Caco-2 (cell line): ENCODE data around the gene PRKAR2A. TPM values are rescaled to one million over a fixed set of nuclear protein-coding genes. Genes with fewer than 3 reads are reported as not detected.

Source experiments
- BruUV-seq: library from RNA; stranded (reverse); fragments of 400-500 nt; replicated peaks from 2 replicates; lab custom pipeline; 2021; lab: Mats Ljungman, UMichigan
- CTCF ChIA-PET: fragments of 300-600 bp; sonication (Branson Sonifier 250); formaldehyde crosslinking; loops from one replicate; lab custom pipeline; 2022; ENCODE audit warnings: antibody characterized with exemption; lab: Charles Lee
- POLR2A ChIA-PET: fragments of 300-600 bp; sonication (Branson Sonifier 250); formaldehyde crosslinking; loops from one replicate; lab custom pipeline; 2022; ENCODE audit warnings: antibody characterized with exemption; lab: Charles Lee
- DNase-seq, 2 experiments: peaks; one replicate each; pipeline versions ENCODE4 v3.0.0 to v3.0.0-alpha.2; 2020 to 2022
- H3K27me3 ChIP-seq: replicated peaks from 2 replicates; pipeline ENCODE4 v1.6.0; 2011; ENCODE audit warnings: low read length; ENCODE audit not compliant: control insufficient read depth, insufficient read depth
- H3K36me3 ChIP-seq: 2 replicates; pipeline ENCODE4 v1.5.1; 2011; ENCODE audit warnings: low read length; ENCODE audit not compliant: control insufficient read depth, insufficient read depth
- H3K4me1 ChIP-seq: fragments of 250-450 bp; sonication (Bioruptor Pico); 2 replicates; pipeline ENCODE4 v1.5.1; 2020; ENCODE audit warnings: mild to moderate bottlenecking
- H3K4me3 ChIP-seq: 2 replicates; pipeline ENCODE4 v1.5.1; 2011; ENCODE audit warnings: low read depth, mild to moderate bottlenecking, control low read depth, low read length
- H3K9me3 ChIP-seq: fragments of 250-450 bp; sonication (Bioruptor Pico); 2 replicates; pipeline ENCODE4 v1.5.1; 2020; ENCODE audit warnings: mild to moderate bottlenecking, moderate library complexity
- H3K27ac Mint-ChIP-seq: one replicate; pipeline ENCODE4 v1.8.0; 2022; ENCODE audit warnings: mixed read lengths; ENCODE audit not compliant: unreplicated experiment
- H3K27me3 Mint-ChIP-seq: one replicate; pipeline ENCODE4 v1.8.0; 2022; ENCODE audit warnings: mixed read lengths; ENCODE audit not compliant: insufficient read depth, unreplicated experiment
- H3K36me3 Mint-ChIP-seq: one replicate; pipeline ENCODE4 v1.8.0; 2022; ENCODE audit warnings: mild to moderate bottlenecking, mixed read lengths; ENCODE audit not compliant: insufficient read depth, unreplicated experiment
- H3K4me1 Mint-ChIP-seq: one replicate; pipeline ENCODE4 v1.8.0; 2022; ENCODE audit warnings: low read depth, mixed read lengths; ENCODE audit not compliant: unreplicated experiment
- H3K4me3 Mint-ChIP-seq: one replicate; pipeline ENCODE4 v1.8.0; 2022; ENCODE audit warnings: mild to moderate bottlenecking, moderate library complexity, mixed read lengths; ENCODE audit not compliant: unreplicated experiment
- H3K9me3 Mint-ChIP-seq: one replicate; pipeline ENCODE4 v1.8.0; 2022; ENCODE audit warnings: mixed read lengths; ENCODE audit not compliant: unreplicated experiment
- intact Hi-C: fragments of 100-400 bp; cut with micrococcal nuclease; formaldehyde crosslinking; loops from one replicate; pipeline ENCODE4 v1.10.0; 2022; ENCODE audit not compliant: unreplicated experiment
- total RNA-seq: library from RNA; stranded (reverse); gene quantifications from 2 replicates; pipeline ENCODE4 v1.2.3, GENCODE V29; 2022
- TF ChIP-seq, protein P1 (sequence below), 2 experiments: fragments of 200-600 bp in 1 of 2; IDR thresholded peaks; 1 replicate in 1 of 2; 2 replicates in 1 of 2; pipeline versions ENCODE4 v1.5.1 to v1.8.0; 2011 to 2022; ENCODE audit warnings: antibody characterized with exemption in 1 of 2, control low read depth in 1 of 2, inconsistent platforms in 1 of 2, low read depth in 1 of 2, low read length in 1 of 2, mild to moderate bottlenecking in 1 of 2, moderate library complexity in 1 of 2; ENCODE audit not compliant: insufficient read depth in 1 of 2, severe bottlenecking in 1 of 2, unreplicated experiment in 1 of 2

The PRKAR2A gene
- total RNA-seq, 1 experiment from 2014 or later: 56.3 TPM

DNA sequence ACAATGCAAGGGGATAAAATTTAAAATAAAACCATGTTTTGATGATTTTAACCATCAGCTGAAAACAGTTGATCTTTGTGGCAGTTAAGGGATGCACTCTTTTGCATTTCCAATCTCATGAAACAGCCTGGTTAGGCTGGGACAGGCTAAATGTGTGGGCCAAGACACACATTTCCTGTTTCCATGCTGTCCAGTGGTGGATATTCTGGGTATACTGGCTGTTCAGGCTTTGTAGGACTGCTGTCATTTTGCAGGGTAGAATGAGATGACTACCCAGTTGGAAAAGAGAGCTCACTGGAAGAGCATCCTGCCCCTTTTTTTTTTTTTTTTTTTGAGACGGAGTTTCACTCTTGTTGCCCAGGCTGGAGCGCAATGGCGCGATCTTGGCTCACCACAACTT, 88.6 kb downstream of the PRKAR2A start:
- DNase-seq: no peak
- no peaks in the 10 kb centered on the region for H3K9me3 ChIP-seq
- intact Hi-C loops: no loop called here
- Mint-ChIP-seq H3K27me3 (no peaks in the 10 kb centered on the region), H3K36me3 (no peaks in the 10 kb centered on the region), H3K27ac (no peak overlapping the region), H3K4me1 (peaks cover 11% of the 10 kb centered on the region), H3K9me3 (no peaks in the 10 kb centered on the region), H3K4me3 (no peak overlapping the region)
- no TSS peak for BruUV-seq
- TF ChIP-seq, protein P1, sequence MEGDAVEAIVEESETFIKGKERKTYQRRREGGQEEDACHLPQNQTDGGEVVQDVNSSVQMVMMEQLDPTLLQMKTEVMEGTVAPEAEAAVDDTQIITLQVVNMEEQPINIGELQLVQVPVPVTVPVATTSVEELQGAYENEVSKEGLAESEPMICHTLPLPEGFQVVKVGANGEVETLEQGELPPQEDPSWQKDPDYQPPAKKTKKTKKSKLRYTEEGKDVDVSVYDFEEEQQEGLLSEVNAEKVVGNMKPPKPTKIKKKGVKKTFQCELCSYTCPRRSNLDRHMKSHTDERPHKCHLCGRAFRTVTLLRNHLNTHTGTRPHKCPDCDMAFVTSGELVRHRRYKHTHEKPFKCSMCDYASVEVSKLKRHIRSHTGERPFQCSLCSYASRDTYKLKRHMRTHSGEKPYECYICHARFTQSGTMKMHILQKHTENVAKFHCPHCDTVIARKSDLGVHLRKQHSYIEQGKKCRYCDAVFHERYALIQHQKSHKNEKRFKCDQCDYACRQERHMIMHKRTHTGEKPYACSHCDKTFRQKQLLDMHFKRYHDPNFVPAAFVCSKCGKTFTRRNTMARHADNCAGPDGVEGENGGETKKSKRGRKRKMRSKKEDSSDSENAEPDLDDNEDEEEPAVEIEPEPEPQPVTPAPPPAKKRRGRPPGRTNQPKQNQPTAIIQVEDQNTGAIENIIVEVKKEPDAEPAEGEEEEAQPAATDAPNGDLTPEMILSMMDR (IDR thresholded peaks at IDR 0.05; ENCODE audit: insufficient read depth in 1 of 2, low read depth in 1 of 2, low read length in 1 of 2, severe bottlenecking in 1 of 2, unreplicated experiment in 1 of 2): no peak
- no peaks in the 10 kb centered on the region for H3K36me3 ChIP-seq
- H3K4me1 ChIP-seq: peaks cover 4% of the 10 kb centered on the region; the same call in 1 of the 2 replicates
- ChIA-PET CTCF (no interaction called here), POLR2A (no interaction called here)
- no peaks in the 10 kb centered on the region for H3K27me3 ChIP-seq
- no peak overlapping the region for H3K4me3 ChIP-seq

DNA sequence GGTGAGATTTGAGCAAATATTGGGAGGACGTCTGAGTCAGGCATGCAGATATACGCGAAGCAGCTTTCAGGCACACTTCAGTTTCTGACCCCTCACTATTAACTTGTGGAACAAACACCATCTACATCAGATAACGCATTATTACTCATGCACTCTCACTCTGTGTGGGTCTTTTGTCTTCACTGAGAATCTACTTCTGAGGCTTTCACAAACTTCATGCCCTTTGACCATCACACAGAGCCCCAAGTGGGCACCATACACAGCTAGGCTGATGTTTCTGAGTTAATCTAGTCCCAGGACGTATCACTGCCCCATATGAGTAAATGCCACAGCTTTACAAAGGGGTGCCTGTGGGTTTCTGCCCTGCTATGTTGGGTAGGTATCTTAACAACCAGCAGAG, 91.0 kb downstream of the PRKAR2A start:
- Mint-ChIP-seq H3K27ac (no peak overlapping the region), H3K9me3 (no peaks in the 10 kb centered on the region), H3K4me1 (peaks cover 11% of the 10 kb centered on the region), H3K27me3 (no peaks in the 10 kb centered on the region), H3K36me3 (no peaks in the 10 kb centered on the region), H3K4me3 (no peak overlapping the region)
- no TSS peak for BruUV-seq
- Histone ChIP-seq H3K9me3 (no peaks in the 10 kb centered on the region), H3K27me3 (no peaks in the 10 kb centered on the region), H3K4me3 (no peak overlapping the region), H3K4me1 (peaks cover 4% of the 10 kb centered on the region; the same call in 1 of the 2 replicates), H3K36me3 (no peaks in the 10 kb centered on the region; the same call in 1 of the 2 replicates)
- DNase-seq: no peak
- TF ChIP-seq, protein P1 (IDR thresholded peaks at IDR 0.05; ENCODE audit: insufficient read depth in 1 of 2, low read depth in 1 of 2, low read length in 1 of 2, severe bottlenecking in 1 of 2, unreplicated experiment in 1 of 2): no peak
- intact Hi-C loops: no loop called here
- POLR2A ChIA-PET: no interaction called here
- CTCF ChIA-PET: interaction anchor here (1.2 kb wide), 1 partner anchor 9 kb away, joined by 4 read pairs; no protein-coding TSS in a partner anchor

DNA sequence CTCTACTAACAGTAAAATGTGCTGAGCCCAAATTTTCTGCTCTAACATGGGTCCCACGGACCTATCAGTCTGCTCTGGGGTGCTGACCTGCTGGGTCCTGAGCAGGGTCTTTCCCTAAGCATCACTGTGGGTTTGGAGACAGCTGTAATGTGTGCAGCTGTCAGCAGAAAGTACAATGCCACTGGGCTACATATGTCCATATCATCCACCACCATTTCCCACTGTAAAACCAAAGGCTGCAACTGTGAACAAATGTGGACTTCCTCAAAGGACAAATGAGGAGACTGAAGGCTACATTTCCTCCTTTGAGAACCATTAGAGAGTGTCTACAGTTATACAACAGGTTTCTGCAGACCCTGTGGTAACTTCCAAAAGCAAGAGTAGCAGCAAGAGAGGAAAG, 96.8 kb downstream of the PRKAR2A start:
- TF ChIP-seq, protein P1 (IDR thresholded peaks at IDR 0.05; ENCODE audit: insufficient read depth in 1 of 2, low read depth in 1 of 2, low read length in 1 of 2, severe bottlenecking in 1 of 2, unreplicated experiment in 1 of 2): no peak
- Histone ChIP-seq H3K4me3 (no peak overlapping the region), H3K27me3 (no peaks in the 10 kb centered on the region), H3K36me3 (no peaks in the 10 kb centered on the region; the same call in none of the 2 replicates), H3K4me1 (no peaks in the 10 kb centered on the region), H3K9me3 (no peaks in the 10 kb centered on the region)
- Mint-ChIP-seq H3K36me3 (peaks cover 18% of the 10 kb centered on the region), H3K4me3 (no peak overlapping the region), H3K27me3 (no peaks in the 10 kb centered on the region), H3K27ac (no peak overlapping the region), H3K4me1 (no peaks in the 10 kb centered on the region), H3K9me3 (no peaks in the 10 kb centered on the region)
- intact Hi-C loops: no loop called here
- ChIA-PET CTCF (no interaction called here), POLR2A (no interaction called here)
- no TSS peak for BruUV-seq
- DNase-seq: no peak
